GM19438 (cell line): ENCODE results near the gene RPS3A.
"Not testable (repeated sequence)": the region's sequence is repeated elsewhere in the genome, so short reads cannot be mapped to it uniquely, and the experiment has no call there.

ENCODE experiments used
- ATAC-seq: cut with Tn5 transposase; IDR thresholded peaks from one replicate; pipeline ENCODE4 v1.9.1; 2021; ENCODE audit warnings: low read depth; ENCODE audit not compliant: unreplicated experiment

RPS3A gene

GRCh38 chr4:151114338-151114737 is 14.9 kb downstream of the RPS3A start:
- ATAC-seq: no peak

DNA sequence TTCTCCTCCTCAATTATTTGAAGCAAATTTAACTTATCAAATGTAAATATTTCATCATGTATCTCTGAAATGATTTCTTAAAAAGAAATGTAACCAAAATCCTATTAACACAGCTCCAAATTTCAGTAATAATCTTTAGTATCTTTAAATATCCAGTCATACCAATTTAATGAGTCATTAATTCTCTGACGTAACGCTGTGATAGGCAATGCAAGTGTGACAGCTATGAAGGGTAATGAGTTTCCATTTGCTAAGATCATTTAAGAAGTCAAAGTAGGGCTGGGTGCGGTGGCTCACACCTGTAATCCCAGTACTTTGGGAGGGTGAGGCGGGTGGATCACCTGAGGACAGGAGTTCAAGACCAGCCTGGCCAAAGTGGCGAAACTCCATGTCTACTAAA is 15.6 kb downstream of the RPS3A start:
- ATAC-seq: no peak

DNA sequence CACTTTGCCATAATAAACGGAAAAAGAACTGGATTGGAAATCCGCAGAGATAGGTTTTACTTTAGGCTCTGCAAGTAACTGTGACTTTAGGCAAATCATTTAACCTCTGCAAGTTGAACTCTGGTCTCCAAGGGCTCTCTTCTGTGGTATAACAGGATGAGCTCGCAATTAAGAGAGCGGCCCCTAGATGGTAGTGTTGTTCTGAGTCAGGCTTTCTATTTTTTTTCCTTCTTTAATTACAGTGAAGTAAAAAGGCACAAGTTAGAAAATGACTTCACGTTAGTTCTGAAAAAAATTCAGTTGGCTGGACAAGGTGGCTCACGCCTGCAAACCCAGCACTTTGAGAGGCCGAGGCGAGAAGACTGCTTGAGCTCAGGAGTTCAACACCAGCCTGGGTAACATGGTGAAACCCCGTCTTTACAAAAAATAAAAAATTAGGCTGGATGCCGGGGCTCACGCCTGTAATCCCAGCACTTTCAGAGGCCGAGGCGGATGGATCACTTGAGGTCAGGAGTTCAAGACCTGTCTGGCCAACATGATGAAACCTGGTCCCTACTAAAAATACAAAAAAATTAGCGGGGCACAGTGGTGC is 18.0 kb downstream of the RPS3A start:
- ATAC-seq: peak; percentile 91

DNA sequence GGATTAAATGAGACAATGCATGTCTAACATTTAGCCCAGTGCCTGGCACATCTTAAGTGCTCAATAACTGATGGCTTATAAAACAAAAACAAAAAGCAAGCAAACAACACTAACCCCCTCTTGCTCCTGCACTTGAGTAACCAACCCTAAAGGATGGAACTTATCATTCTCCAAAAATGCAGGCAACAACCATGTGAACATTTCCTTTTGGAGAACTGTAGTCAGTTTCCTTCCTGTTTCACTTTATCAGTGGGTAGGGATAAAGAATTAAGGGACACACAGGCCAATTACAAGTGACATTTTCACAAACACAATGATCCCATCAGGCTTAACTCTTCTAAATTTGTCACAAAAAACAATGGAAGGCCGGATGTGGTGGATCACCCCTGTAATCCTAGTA is 30.4 kb downstream of the RPS3A start:
- ATAC-seq: no peak

GRCh38 chr4:151133311-151133710 is 33.9 kb downstream of the RPS3A start:
- ATAC-seq: no peak

DNA sequence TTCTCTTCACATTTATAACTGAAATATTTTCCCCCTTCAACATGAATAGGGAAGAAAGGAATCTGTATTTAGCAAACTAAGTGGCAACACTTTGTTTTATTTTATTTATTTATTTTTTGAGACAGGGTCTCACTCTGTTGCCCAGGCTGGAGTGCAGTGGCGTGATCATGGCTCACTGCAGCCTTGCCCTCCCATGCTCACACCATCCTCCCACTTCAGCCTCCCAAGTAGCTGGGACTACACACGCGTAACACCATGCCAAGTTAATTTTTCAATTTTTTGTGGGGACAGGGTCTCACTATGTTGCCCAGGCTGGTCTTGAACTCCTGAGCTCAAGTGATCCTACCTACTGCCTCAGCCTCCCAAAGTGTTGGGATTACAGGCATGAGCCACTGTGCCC is 36.6 kb downstream of the RPS3A start:
- not testable (repeated sequence) for ATAC-seq

DNA sequence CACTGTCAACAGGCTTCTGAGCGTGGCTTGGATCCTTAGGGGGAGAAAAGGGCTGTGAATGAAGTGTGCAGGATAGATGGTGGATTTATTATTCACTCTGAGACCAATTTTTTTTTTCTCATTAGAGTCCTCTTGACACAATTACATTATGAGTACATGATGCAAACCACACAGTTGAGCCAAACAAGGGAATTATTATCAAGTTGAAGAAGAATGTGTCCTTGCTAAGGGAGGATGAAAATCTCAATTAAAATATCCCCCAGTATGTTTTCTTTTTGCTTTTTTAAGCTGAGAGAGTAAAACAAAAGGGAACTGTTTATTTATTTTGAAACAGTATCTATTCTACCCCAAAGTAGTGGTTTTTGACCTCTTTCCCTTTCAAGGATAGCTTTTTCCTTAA is 40.4 kb downstream of the RPS3A start:
- no peak for ATAC-seq

DNA sequence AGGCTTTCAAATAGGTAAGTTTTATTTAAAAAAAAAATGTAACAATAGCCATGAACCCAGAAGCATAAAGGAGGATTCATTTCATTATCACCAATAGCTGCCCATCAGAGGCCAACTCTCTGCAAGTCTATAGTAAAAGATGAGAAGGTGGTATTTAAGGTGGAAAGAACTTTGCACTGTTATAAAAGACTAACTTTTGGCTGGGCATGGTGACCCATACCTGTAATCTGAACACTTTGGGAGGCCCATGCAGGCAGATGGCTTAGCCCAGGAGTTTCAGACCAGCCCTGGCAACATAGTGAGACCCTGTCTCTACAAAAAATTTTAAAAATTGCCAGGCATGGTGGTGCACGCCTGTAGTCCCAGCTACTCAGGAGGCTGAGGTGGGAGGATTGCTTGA is 43.3 kb downstream of the RPS3A start:
- ATAC-seq: no peak

DNA sequence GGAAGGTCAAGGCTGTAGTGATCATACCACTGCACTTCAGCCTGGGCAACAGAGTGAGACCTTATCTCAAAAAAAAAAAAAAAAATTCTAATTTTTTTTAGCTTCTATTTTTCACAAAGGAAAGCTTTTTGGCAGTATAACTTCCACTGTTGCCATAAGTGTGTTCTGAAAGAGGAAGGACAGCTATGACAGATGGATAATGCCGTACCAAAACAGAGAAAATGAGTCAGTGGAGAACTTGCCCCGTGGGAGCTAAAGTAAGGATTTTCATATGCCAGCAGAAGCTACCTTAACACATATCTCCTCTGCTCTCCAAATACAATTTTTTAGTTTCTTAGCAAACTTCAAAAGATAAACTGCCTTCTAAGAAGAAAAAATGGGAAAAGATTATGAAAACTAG is 43.7 kb downstream of the RPS3A start:
- ATAC-seq: no peak

- no peak for ATAC-seq
Measured at GRCh38 chr4:151143811-151144210, 44.4 kb downstream of the RPS3A start.

DNA sequence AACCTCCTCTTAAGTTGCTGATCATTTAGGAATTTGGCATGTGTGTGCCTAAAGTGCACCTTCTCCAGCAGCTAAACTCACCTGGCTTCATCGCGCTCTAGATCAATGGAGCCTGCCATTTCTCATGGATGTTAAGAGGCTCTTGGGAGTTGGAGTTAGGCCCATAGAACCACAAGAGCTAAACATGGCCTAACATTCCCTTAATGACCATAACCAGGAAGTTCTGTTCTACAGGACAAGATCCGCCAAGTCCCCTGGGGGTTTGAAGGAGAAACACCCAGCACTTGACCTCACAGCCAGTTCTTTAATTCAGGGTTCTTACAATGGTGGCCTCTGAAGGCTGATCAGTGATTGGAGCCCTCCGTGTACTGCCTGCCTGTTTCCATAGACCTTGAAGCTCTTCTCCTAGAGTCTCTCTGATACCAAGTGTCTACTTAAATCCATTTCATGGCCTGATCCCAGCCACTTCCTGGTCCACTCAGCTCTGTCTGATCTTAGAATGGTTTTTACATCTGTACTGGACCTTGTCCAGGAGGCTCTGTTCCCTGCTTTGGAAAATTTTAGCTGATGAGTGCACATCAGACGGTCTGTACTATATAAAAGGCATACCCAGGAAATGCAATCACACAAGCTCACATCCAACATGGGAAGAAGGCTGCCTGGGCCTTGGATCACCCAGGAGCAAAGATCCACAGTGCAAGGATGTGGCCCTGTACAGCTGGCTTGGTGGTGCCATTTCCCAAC is 45.1 kb downstream of the RPS3A start:
- ATAC-seq: no peak

DNA sequence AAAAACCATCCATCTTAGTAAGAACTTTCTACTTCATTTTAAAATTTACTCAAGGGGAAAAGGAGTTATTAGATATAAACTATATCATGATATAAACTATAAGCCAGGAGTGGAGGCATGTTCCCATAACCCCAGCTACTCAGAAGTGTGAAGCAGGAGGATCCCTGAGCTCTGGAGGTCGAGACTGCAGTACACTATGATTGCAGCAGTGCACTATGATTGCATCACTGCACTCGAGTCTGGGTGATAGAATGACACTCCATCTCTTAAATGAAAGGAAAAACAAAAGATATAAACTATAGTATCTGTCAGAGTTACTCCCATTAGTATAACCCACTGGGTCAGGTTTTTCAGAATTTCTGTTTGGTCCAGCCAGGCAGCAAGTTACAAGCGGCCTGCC is 47.6 kb downstream of the RPS3A start:
- no peak for ATAC-seq

GRCh38 chr4:151148261-151148660 is 48.8 kb downstream of the RPS3A start:
- ATAC-seq: no peak

DNA sequence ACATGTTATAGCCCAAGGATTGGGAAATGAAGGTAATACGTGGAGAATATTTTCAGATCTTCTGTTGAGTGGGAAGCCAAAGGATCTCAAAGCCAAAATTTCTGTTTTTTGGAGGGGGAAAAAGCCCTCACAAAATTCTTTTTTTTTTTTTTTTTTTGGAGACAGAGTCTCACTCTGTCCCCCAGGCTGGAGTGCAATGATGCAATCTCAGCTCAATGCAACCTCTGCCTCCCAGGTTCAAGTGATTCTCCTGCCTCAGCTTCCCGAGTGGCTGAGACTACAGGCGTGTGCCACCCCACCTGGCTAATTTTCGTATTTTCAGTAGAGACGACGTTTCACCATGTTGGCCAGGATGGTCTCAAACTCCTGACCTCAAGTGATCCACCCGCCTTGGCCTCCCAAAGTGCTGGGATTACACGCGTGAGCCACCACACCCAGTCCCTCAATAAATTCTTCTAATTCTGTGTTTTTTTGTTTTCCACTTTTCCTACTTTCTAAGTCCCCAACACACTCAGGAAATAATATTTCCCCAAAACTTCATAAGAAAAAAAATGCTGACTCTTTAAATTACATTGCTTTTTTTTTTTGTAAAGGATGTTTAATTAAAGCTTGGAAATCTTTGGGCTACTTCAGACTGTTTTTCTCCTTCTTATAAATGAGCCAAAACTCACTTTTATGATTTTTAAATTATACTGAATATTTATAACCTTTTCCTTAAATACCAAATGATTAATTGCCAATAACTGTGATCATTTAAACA is 51.6 kb downstream of the RPS3A start:
- no peak for ATAC-seq

DNA sequence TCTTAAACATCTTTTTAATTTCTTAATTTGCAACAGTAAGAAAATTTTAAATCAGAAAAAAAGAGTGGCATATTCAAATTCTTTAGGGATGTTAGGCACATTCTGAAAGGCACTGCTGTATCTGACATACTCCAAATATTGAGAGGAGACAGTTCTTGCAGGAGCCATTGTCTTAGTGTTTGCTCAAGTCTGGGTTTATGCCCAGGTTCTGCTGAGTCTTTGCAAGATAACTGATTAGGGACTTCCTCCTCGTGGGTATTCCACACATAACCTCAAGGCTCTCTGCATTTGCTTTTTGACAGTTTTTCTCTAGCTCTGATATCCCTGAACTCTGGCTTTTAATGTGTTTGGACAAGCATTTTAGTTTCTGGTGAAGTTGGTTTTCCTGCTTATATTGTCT is 52.6 kb downstream of the RPS3A start:
- no peak for ATAC-seq

GRCh38 chr4:151153585-151153984 is 54.2 kb downstream of the RPS3A start:
- ATAC-seq: no peak
